Panc1 (cell line): Measurements from ENCODE around the gene NOX4. TPM values are rescaled to one million over a fixed set of nuclear protein-coding genes. Genes with fewer than 3 reads are reported as not detected.

ENCODE experiments used
- ATAC-seq: fragments of 200-7000 bp; cut with Tn5 transposase; 2 replicates; pipeline ENCODE4 v1.9.1; 2020; ENCODE audit warnings: mild to moderate bottlenecking, moderate library complexity
- BruUV-seq: library from RNA; stranded (reverse); fragments of 400-500 nt; replicated peaks from 2 replicates; lab custom pipeline; 2021; lab: Mats Ljungman, UMichigan
- CTCF ChIA-PET: fragments of 300-600 bp; sonication (Branson Sonifier 250); formaldehyde crosslinking; loops from one replicate; lab custom pipeline; 2022; ENCODE audit warnings: antibody characterized with exemption; lab: Charles Lee
- POLR2A ChIA-PET: fragments of 300-600 bp; sonication (Branson Sonifier 250); formaldehyde crosslinking; loops from one replicate; lab custom pipeline; 2022; ENCODE audit warnings: antibody characterized with exemption; lab: Charles Lee
- DNase-seq: peaks from one replicate; pipeline ENCODE4 v3.0.0-alpha.2; 2010; ENCODE audit warnings: low read depth, low spot score
- H3K27ac ChIP-seq: 2 replicates; pipeline ENCODE4 v1.5.1; 2011; ENCODE audit warnings: mild to moderate bottlenecking, low read length, inconsistent platforms
- H3K27me3 ChIP-seq: fragments of 200-500 bp; sonication (Bioruptor generic); 2 replicates; pipeline ENCODE4 v1.6.0; 2014; ENCODE audit warnings: low read length, inconsistent platforms; ENCODE audit not compliant: control insufficient read depth, insufficient read depth
- H3K36me3 ChIP-seq: fragments of 200-500 bp; sonication (Bioruptor generic); 2 replicates; pipeline ENCODE4 v1.5.1; 2014; ENCODE audit warnings: inconsistent platforms, mild to moderate bottlenecking, low read length, moderate library complexity; ENCODE audit not compliant: control insufficient read depth, insufficient read depth
- H3K4me1 ChIP-seq: 2 replicates; pipeline ENCODE4 v1.5.1; 2011; ENCODE audit warnings: inconsistent platforms, mild to moderate bottlenecking, low read length, moderate library complexity; ENCODE audit not compliant: control insufficient read depth, insufficient read depth
- H3K4me3 ChIP-seq, 2 experiments: 2 replicates each; pipeline ENCODE4 v1.5.1; 2011 to 2012; ENCODE audit warnings: low read depth in 2 of 2, low read length in 2 of 2, mild to moderate bottlenecking in 2 of 2, inconsistent platforms in 1 of 2, moderate library complexity in 1 of 2
- H3K9me3 ChIP-seq: fragments of 200-500 bp; sonication (Bioruptor generic); 2 replicates; pipeline ENCODE4 v1.5.1; 2014; ENCODE audit warnings: low read depth, mild to moderate bottlenecking, inconsistent platforms, low read length, moderate library complexity; ENCODE audit not compliant: control insufficient read depth, insufficient read depth
- CTCF ChIP-seq: fragments of 450-650 bp; IDR thresholded peaks from 2 replicates; pipeline ENCODE4 v1.5.1; 2017; ENCODE audit warnings: mild to moderate bottlenecking
- POLR2AphosphoS5 ChIP-seq: IDR thresholded peaks from 2 replicates; pipeline ENCODE4 v1.6.1; 2012; ENCODE audit warnings: mild to moderate bottlenecking, low read depth, low read length, moderate library complexity
- REST ChIP-seq, 2 experiments: IDR thresholded peaks; 2 replicates each; pipeline ENCODE4 v1.6.1; 2011 to 2012; ENCODE audit warnings: low read depth in 2 of 2, control low read depth in 1 of 2, low read length in 1 of 2, mild to moderate bottlenecking in 1 of 2, moderate library complexity in 1 of 2; ENCODE audit not compliant: insufficient read depth in 1 of 2
- SIN3A ChIP-seq: IDR thresholded peaks from 2 replicates; pipeline ENCODE4 v1.6.1; 2012; ENCODE audit warnings: low read depth, mild to moderate bottlenecking, low read length, moderate library complexity, borderline replicate concordance; ENCODE audit not compliant: insufficient read depth
- TCF7L2 ChIP-seq: IDR thresholded peaks from 2 replicates; pipeline ENCODE4 v1.6.1; 2011; ENCODE audit warnings: mild to moderate bottlenecking, low read depth, low read length, inconsistent platforms
- in situ Hi-C: cut with HindIII; loops from 2 replicates; pipeline ENCODE4 v1.10.0; 2016; ENCODE audit warnings: low sequenced_read_pairs, low pct_unique_long_range_greater_than_20kb
- intact Hi-C: fragments of 100-400 bp; cut with micrococcal nuclease; formaldehyde crosslinking; loops from one replicate; pipeline ENCODE4 v1.10.0; 2022; ENCODE audit not compliant: unreplicated experiment
- total RNA-seq: library from RNA; stranded (reverse); gene quantifications from one replicate; pipeline ENCODE4 v1.2.1, GENCODE V29; 2021; ENCODE audit not compliant: unreplicated experiment

NOX4 gene
- total RNA-seq, 1 experiment from 2014 or later: not detected

GRCh38 chr11:89504270-89504669 is 13.1 kb upstream of the NOX4 start:
- Histone ChIP-seq H3K9me3 (no peaks in the 10 kb centered on the region), H3K27ac (no peak overlapping the region), H3K4me1 (no peaks in the 10 kb centered on the region), H3K36me3 (no peaks in the 10 kb centered on the region), H3K27me3 (no peaks in the 10 kb centered on the region), H3K4me3 (no peak overlapping the region)
- in situ Hi-C loops (no loop called here), intact Hi-C loops (no loop called here)
- DNase-seq (no peak), ATAC-seq (no peak)
- POLR2A ChIA-PET: no interaction called here
- no peak for TF ChIP-seq POLR2AphosphoS5
- TF ChIP-seq TCF7L2: no peak
- no peak for TF ChIP-seq CTCF
- no peak for TF ChIP-seq SIN3A
- TF ChIP-seq REST (IDR thresholded peaks at IDR 0.05; ENCODE audit: insufficient read depth in 1 of 2, low read depth in 2 of 2, low read length in 1 of 2): no peak
- no TSS peak for BruUV-seq
- CTCF ChIA-PET: no interaction called here

GRCh38 chr11:89503422-89503821 is 12.2 kb upstream of the NOX4 start:
- intact Hi-C loops (no loop called here), in situ Hi-C loops (no loop called here)
- H3K4me1 ChIP-seq: no peaks in the 10 kb centered on the region
- CTCF ChIA-PET: no interaction called here
- H3K4me3 ChIP-seq: no peak overlapping the region
- H3K27me3 ChIP-seq: no peaks in the 10 kb centered on the region
- BruUV-seq: no TSS peak
- H3K9me3 ChIP-seq: no peaks in the 10 kb centered on the region
- H3K36me3 ChIP-seq: no peaks in the 10 kb centered on the region
- H3K27ac ChIP-seq: no peak overlapping the region
- no peak for TF ChIP-seq POLR2AphosphoS5
- TF ChIP-seq CTCF: no peak
- TF ChIP-seq REST (IDR thresholded peaks at IDR 0.05; ENCODE audit: insufficient read depth in 1 of 2, low read depth in 2 of 2, low read length in 1 of 2): no peak
- TF ChIP-seq TCF7L2: no peak
- TF ChIP-seq SIN3A: no peak
- POLR2A ChIA-PET: no interaction called here
- ATAC-seq (no peak), DNase-seq (no peak)
